NCI-H1417 treated with DMSO at 0.1 percent for 48 hours (cell line): ENCODE data around the gene TMEM50A.
"Not testable (repeated sequence)": the region's sequence is repeated elsewhere in the genome, so short reads cannot be mapped to it uniquely, and the experiment has no call there.

Experiments
- DNase-seq: peaks from one replicate; lab custom pipeline; 2025; lab: John Stamatoyannopoulos, UW

The TMEM50A gene

DNA sequence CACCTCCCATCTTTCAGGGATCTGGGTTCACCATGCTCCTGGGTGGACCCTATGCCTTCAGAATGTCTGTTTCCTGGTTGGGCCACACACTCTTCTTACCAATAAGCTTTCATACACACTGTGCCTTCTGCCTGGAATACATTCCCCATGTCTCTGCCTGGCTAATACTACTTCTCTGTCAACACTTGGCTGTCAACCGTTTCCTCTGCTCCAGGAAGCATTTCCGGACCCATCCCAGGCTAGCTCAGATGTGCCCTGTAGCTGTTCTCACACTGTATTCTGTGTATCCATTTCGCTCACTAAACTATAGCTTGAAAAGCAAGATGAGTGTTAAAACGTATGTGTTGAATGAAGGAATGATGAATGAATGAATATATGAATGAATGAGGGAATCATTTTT, 49.0 kb downstream of the TMEM50A start:
- not testable (repeated sequence) for DNase-seq

DNA sequence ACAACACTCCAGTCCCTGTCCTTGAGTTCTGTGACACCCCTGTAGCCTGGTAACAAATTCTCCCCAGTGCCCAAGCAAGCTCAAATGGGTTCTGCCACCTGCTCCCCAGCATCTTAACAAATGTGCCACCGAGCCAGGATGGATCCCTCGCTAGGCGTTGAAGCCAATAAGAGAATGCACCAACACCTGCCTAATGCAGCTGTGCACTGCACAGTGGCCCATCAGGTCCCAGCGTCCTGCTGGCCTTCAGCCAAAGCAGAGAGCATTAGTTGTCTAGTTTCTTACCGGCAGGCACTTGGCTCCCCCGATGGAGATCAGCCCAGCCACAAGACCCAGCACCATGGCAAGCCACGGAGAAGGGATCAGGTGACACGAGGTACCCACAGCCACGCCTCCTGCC, 50.6 kb downstream of the TMEM50A start:
- not testable (repeated sequence) for DNase-seq

DNA sequence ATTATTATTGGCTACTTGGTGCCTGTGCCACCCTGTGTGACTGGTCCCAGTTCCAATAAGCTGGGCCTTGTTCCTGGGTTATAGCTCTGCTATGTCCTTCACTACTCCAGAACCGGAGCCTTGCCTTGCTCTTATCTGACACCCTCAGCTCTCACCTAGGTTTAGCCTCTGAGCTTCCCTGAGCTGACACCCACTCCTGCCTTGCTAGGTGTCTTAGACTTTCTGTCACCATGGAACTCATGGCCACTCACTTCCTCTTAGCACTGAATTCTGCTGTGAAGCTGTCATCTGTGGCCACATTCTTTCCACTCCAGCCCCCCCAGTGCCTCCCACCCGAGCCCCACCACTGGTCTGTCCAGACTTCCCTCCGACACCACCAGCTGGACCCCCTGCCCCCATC, 51.6 kb downstream of the TMEM50A start:
- DNase-seq, result not testable (repeated sequence)

DNA sequence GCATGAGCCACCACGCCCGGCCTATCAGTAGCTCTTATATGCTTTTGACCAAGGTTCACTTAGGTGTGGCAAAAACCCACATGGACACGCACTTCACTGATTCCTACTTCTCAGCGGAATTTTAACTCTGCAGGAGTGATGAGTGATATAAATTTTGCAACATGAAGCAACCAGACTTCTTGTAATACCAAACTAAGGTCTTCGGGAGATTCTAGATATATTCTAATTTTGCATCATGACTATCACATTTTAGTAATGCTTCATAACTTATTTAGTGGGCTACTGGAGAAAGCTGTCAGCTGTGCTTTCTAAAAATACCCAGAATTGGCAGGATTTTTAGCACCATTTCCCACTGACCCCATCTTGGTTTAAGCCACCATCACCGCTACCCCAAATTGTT, 54.7 kb downstream of the TMEM50A start:
- DNase-seq, result no peak

DNA sequence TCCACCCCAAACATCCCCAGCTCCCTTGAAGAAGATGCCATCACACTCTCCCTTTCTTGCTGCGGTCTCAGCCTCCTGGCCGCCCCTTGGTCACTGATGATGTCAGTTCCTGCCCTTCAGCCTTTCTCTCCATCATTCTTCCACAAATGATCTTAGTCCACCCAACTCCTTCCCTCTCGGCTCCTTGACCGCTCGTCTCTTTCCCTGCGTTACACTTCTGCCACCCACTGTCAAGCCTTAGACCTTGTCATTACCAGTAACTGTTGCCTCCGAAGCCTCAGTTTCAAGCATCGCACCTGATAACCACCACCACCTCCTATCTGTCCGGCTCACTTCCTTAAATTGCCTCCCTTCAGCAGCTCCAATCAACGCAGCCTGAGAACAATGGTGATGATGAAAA, 59.4 kb downstream of the TMEM50A start:
- DNase-seq, result not testable (repeated sequence)

DNA sequence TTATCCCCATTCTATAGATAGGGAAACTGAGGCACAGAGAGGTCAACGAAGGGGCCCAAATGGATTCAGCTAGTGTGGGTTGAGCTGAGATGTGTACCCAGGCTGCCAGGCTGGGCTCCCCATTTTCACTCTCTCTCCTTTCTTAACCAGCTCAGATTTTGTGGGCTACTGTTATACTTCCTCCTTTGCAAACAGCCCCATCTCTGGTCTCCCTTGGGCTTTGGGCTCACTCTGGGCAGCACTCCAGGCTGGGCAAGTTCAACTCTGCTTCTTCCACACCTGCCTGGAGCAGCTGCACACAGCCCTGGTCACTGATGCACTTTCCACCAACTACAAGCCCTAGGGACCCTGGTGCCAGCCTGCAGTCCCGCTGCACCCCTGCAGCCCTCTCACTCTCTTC, 59.9 kb downstream of the TMEM50A start:
- not testable (repeated sequence) for DNase-seq

DNA sequence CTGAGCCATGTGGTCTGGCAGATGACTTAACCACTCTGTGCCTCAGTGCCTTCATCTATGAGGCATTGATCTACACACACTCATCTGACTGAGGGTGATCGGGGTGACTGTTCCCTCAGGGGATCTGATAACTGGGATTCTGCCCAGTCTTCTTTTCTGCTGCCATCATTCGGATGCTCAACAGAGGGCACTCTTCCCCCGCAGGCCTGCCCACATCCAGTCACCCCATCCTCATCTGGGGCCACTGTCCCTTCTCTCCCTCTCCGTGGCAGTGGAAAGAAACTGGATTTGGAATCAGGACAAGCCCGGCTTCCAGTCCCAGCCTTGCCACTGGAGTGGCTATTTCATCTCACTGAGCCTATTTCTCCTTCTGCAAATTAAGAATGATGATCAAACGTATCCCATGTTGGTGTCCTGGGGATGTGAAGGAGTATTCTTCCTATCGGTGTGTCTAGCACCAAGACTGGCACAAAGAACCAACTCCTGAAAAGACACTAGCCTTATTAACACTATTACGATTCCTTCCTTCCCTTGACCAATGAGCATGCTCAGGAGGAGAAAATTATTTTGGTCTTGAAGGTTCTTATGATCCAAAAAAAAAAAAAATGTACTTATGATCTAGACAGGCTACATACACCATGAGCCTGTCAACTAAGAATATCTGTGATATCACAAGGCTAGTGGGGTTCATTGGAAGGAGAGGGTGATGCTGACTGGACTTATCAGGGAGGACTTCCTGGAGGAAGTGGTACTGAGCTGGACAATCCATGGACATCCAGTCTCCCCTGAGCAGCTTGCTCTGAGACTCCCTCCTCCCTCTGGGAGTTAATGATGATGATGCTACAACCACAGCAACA, 65.0 kb downstream of the TMEM50A start:
- not testable (repeated sequence) for DNase-seq

DNA sequence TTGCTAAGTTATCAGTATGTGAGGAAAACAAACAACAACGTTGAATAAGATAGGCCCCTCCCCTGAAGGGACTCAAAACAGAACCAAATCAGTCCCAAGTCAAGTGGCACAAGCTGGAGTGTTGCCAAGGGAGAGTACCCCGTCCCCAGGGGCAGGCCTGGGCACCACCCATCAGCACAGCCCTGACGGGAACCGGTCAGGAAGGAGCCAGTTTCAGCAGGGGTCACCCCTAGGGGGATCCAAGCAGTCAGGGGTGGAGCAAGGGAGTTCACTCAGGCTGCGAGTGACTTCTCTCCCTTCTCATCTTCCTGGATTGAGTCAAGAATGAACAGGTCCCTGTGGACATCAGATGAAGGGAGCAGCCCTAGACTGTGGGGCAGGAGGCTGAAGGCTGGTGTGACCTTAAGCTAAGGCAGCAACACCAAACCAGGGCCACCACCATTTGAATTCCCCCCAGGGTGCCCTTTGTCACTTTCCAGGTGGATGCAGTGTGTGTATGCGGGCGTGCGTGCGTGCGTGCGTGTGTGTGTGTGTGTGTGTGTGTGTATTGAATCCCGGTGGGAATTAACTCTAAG, 67.7 kb downstream of the TMEM50A start:
- not testable (repeated sequence) for DNase-seq

DNA sequence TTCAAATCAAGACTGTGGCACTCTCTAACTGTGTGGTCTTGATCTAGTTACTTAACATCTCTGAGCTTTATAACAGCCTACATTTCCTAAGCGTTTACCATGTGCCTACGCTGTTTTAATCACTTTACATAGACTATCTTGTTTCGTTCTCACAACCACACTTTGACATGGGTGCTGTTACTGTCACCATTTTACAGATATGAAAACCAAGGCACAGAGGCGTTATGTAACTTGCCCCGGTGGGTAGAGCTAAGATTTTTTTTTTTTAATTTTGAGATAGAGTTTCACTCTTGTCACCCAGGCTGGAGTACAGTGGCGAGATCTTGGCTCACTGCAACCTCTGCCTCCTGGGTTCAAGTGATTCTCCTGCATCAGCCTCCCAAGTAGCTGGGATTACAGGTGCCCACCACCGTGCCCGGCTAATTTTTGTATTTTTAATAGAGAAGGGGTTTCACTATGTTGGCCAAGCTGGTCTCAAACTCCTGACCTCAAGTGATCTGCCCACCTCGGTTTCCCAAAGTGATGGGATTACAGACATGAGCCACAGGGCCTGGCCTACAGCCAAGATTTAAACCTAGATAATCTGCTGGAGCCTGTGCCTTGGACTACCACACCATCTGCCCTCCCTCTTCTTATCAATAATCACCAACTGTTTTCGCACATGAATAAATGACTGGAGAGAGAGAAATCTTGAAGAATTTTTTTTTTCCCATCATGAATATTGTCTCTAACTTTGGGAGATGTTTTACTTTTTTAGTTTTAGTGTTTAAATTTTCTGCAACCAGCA, 71.7 kb downstream of the TMEM50A start:
- DNase-seq, result not testable (repeated sequence)
